PFSK-1 (cell line): ENCODE measurements around the gene DOCK10.

Source experiments
- FOXP2 ChIP-seq: optimal IDR thresholded peaks from 2 replicates; pipeline ENCODE3; 2011; ENCODE audit warnings: borderline replicate concordance, control low read depth, inconsistent platforms; ENCODE audit not compliant: insufficient read depth; ENCODE audit errors: extremely low read length, extremely low read depth
- POLR2AphosphoS5 ChIP-seq: IDR thresholded peaks from 2 replicates; pipeline ENCODE4 v1.6.1; 2012; ENCODE audit warnings: low read depth, mild to moderate bottlenecking, control low read depth, low read length, moderate library complexity
- REST ChIP-seq, 2 experiments: IDR thresholded peaks; 2 replicates each; pipeline versions ENCODE4 v1.6.1 to v1.8.0; 2011 to 2012; ENCODE audit warnings: low read depth in 2 of 2, low read length in 2 of 2, control low read depth in 1 of 2, inconsistent platforms in 1 of 2, mild to moderate bottlenecking in 1 of 2, moderate library complexity in 1 of 2; ENCODE audit not compliant: insufficient read depth in 1 of 2
- SIN3A ChIP-seq: IDR thresholded peaks from 2 replicates; pipeline ENCODE4 v1.6.1; 2012; ENCODE audit warnings: mild to moderate bottlenecking, low read length, moderate library complexity, borderline replicate concordance; ENCODE audit not compliant: insufficient read depth
- TAF1 ChIP-seq: IDR thresholded peaks from 2 replicates; pipeline ENCODE4 v1.6.1; 2012; ENCODE audit warnings: low read length, control low read depth, borderline replicate concordance; ENCODE audit not compliant: insufficient read depth

GRCh38 chr2:225036431-225036830, 5.8 kb downstream of the DOCK10 start:
- TF ChIP-seq SIN3A (no peak), TAF1 (no peak), REST (IDR thresholded peaks at IDR 0.05; ENCODE audit: insufficient read depth in 1 of 2, low read depth in 2 of 2, low read length in 2 of 2) (no peak), POLR2AphosphoS5 (no peak), FOXP2 (no peak)
